GM12874 (cell line): Measurements from ENCODE around the gene PPM1G.

Experiments
- CTCF ChIP-seq: IDR thresholded peaks from 2 replicates; pipeline ENCODE4 v1.5.1; 2011; ENCODE audit warnings: low read depth, mild to moderate bottlenecking, control low read depth, low read length, moderate library complexity; ENCODE audit not compliant: insufficient read depth

PPM1G gene

GRCh38 chr2:27370026-27370815 is 39.2 kb downstream of the PPM1G start, which contains the start of the genes EIF2B4 and SNX17:
EIF2B4 (minus strand) TSS chr2:27370338; CDS start chr2:27370314, 24 bp downstream.
SNX17 (plus strand) TSS chr2:27370616; CDS start chr2:27370744, 128 bp downstream.
- TF ChIP-seq CTCF = peak; percentile 90

- no peak for TF ChIP-seq CTCF
Observed at GRCh38 chr2:27369471-27370025, 39.8 kb downstream of the PPM1G start.

- TF ChIP-seq CTCF = no peak
Observed at GRCh38 chr2:27363933-27364332, 45.5 kb downstream of the PPM1G start.

GRCh38 chr2:27362678-27363420 is 46.5 kb downstream of the PPM1G start:
- TF ChIP-seq CTCF = no peak

- TF ChIP-seq CTCF = no peak
Observed at GRCh38 chr2:27356382-27357181, 52.8 kb downstream of the PPM1G start, which contains the start of gene GTF3C2. GTF3C2 (minus strand) TSS chr2:27356764; CDS start chr2:27343554, 13,210 bp downstream.

- no peak for TF ChIP-seq CTCF
Observed at GRCh38 chr2:27356056-27356381, 53.4 kb downstream of the PPM1G start.
